HG02938 (cell line): Measurements from ENCODE around the gene TEX51.

Experiments used
- ATAC-seq: cut with Tn5 transposase; IDR thresholded peaks from one replicate; pipeline ENCODE4 v1.9.1; 2021; ENCODE audit warnings: mild to moderate bottlenecking, moderate library complexity; ENCODE audit not compliant: unreplicated experiment

Gene TEX51

DNA sequence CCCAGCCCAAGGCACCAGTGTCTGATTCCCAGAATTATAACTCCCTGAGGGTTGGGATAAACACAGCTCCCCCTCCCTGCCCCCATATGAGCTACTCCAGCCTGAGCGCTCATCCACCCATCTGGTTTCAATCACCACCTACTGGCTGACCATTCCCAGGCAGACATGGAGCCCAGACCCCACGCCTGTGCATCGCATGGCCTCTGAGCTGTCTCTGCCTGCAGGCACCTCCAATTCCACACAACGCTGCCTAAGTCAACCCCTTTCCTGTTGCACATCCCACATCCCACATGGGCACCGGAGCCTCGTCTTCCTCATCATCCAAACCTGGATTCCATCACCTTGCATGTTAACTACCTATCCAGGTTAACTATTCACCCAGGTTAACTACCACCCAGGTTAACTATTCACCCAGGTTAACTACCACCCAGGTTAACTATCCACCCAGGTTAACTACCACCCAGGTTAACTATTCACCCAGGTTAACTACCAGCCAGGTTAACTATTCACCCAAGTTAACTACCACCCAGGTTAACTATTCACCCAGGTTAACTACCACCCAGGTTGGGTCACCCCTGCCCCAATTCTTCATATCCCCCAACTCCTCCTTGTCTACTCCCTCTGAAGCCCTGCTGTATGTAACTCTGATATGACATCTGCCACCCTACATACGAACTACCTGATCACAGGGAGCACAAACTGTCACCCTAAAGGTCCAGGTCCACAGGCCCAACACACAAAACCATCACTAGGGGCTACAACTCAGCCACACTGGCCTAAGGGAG, 47.8 kb downstream of the TEX51 start:
- ATAC-seq = no peak

DNA sequence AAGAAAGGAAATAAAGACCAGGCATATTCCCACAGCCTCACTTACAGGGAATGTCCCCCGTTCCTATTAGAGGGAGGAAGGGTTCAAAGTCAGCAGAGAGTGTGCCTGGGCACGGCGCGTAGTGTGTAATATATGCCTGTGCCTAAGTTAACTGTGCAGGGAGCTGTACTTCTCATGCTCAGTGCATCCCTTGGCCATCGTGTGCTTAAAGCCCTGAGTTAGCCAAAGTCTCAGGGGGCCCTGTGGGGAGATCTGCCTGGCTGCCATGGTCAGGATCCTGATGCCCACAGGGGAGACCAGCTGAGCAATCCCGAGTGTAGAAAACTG, 48.4 kb downstream of the TEX51 start:
- no peak for ATAC-seq

- ATAC-seq = no peak
Measured at GRCh38 chr2:126949775-126950174, 51.1 kb downstream of the TEX51 start.

DNA sequence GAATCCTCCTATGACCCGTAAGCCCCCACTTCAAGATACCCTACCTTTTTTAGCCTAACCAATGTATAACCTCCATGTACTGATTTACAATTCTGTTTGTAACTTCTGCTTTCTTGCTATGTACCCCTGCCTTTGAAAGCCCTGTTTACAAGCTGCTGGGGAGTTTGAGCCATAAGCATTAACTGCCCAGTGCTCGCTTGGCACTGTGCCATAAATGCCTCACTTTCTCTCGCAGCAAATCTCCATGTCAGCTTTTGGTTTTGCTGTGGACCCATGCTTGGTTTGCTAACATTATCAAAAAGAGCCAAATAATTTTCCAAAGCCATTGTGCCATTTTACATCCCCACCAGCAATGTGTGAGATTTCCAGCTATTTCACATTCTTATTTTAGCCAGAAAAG, 51.8 kb downstream of the TEX51 start:
- ATAC-seq = no peak
